ENCODE results near the gene SORT1.
"Not testable (repeated sequence)": the region's sequence is repeated elsewhere in the genome, so short reads cannot be mapped to it uniquely, and the experiment has no call there.

SORT1 gene

DNA sequence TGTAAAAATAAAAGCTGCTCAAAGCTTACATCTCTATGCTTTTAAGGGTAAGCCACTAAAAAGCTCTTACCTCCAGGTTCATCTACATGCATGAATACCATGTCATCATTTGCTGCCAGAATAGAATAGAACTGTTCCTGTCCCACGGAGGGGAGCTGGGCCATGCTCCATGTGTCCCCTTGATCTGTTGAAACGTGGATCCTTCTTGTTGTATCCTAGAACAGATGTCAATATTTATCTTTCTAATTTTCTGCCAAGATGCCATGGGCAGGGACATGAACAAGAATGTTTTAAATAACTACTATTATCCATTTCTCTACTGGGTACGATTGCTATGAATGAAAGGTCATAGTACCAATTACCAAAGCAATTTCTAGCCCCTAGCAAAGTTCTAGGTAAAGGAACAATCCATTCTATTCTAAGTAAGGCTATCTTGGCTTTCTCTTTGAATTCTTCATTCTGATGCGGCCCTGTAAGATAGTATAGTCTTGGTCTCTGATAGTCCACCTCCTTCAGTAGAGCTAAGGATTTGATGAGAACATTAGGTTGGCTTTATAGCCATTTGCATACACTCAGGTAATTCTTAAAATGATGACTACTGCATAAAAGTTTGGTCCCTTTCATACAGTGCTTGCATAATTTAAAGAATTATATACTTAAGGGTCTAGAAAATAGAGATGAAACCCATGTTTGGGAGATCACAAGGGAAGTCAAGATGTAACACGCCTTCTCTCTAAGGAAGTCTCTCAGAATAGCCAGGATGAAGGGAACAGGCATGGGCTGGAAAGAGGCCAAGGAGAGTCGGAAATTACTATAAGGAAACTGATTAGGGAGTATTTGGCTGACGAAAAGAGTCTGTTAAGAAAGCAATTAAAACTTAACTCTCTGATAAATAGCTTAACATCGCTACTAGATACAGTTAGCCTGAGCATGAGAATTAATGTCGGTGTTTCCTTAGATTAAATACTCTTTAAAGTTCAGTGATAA lies 55.5 kb downstream of the SORT1 start:
- no peak for DNase-seq (ENCODE audit: low read depth, low spot score)

DNA sequence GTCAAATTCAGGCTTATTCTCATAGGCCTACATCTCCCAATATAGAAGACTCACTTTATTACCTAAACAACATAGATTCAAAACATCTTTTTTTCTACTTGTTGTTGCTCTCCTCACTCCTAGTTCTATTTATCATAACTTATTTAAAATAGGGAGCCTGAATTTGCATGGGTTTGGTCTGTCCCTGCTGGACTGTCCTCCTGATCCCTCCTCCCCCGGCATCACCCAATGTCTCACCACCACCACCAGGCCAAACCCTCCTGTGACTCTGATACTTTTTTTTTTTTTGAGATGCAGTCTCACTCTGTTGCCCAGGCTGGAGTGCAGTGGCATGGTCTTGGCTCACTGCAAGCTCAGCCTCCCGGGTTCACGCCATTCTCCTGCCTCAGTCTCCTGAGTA lies 59.1 kb downstream of the SORT1 start:
- DNase-seq (ENCODE audit: low read depth, low spot score), result no peak

DNA sequence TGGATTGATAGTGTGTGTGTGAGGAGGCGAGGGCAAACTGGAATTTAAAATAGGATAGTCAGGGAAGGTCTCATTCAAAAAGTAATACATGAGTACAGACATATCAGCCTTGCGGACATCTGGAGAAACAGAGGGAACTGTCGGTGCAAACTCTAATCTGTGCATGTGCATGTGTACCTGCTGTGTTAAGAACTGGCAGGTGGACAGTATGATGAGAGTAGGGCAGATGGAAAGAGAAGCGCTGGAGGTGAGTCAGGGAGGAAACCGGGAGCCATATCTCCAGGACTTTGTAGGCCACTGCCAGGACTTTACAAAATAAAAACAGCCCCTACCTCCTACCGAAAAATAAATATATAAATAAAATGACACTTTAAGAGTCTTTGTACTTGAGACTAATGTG lies 59.6 kb downstream of the SORT1 start:
- DNase-seq (ENCODE audit: low read depth, low spot score), result no peak

DNA sequence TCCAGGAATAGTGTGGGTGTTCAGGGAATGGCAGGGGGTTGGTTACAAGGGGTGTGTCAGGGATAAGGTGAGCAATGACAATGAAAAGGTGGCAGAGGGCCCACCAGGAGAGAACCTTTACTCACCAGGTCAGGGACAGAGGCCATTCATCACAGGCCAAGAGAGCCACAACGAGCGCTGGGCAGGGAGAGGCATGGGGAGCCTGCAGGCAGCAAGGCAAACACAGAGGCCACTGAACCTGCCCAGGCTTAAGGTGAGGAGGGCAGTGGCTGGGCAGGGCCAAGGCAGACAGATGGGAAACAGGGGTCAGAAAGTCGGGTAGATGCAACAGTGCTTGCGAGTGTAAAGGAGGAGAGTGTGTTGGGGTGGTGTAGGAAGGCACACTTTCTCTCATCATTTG lies 62.6 kb downstream of the SORT1 start:
- DNase-seq (ENCODE audit: low read depth, low spot score), result no peak

DNA sequence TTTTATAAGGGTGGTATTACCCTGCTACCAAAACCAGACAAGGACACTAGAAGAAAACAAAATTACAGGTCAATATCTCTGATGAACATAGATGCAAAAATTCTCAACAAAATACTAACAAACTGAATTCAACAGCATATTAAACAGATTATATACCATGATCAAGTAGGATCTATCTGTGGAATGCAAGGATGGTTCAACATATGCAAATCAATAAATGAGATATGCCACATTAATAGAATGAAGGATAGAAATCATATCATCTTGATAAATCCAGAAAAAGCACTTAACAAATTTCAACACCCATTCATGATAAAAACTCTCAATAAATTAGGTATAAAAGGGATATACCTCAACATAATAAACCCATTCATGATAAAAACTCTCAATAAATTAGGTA lies 66.6 kb downstream of the SORT1 start:
- DNase-seq (ENCODE audit: low read depth, low spot score), result no peak

DNA sequence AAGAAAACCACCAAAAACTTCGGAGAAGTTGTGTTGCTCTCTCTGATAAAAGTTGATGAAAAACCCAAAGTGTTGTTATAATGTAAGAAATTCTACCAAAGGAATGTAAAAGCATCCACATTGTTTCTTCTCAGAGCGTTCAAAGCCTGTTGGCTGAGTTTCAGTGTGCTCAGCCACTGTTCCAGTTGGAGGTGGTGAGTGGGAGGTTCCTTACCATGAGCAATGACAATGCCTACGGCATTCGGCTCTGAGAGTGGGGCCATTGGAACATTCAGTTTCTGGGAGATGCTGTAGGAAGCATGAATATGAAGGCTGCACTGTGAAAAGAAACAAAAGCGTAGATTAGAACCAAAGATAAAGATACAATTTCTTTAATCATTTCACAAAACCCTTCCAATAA lies 70.4 kb downstream of the SORT1 start:
- no peak for DNase-seq (ENCODE audit: low read depth, low spot score)

DNA sequence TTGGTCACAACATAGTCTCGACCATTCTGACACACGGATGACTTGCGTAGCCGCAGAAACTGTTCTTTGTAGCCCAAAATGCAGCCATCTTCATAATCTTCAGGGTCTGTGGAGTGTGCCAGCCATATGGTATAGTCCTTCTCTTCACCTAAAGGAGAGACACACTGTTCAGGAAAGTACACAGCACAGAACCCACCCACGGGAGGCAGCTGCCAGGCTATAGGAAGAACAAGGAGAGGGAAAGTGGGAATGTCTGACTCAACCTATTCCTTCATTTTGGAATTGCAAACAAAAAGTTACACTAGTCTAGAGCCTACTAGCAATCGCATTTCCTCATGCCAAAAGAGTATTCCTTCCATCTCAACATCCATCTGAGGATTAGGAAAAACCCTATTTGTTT lies 74.7 kb downstream of the SORT1 start:
- no peak for DNase-seq (ENCODE audit: low read depth, low spot score)

DNA sequence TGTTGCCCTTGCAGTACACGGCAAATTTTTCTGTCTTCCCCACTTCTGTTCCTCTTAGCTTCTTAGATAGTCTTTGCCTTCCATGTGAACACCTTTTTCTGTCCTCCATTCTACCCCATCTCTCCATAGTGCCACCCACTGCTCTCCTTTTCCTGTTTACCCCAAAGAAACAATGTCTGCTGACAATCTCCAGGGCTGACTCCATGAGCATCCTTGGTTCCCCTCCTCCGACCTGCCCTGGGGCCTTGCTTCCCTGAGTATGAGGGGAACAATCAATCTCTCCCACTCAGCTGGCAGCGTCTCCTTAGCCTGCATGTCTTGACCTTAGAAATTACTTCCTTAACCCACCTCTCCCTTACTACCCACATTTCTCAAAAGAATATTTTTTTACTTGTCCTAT lies 78.6 kb downstream of the SORT1 start:
- DNase-seq (ENCODE audit: low read depth, low spot score), result no peak

DNA sequence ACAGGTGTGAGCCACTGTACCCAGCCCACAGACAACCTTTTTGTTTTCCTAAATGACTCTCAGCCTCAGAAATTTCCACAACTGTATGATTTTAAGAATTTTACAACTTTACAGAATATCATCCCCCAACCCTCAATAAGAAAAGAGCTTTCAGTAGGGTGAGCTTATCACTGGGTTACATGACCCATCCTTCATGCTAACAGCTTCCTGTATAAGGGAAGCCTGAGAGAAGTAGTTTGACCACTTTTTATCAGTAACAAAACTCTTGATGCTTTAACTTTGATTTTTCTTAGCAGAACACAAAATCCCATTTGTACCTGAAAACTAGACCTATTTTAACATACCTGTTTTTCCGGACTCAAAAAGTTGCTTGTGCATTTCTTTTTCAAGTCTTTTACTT lies 81.2 kb downstream of the SORT1 start:
- DNase-seq (ENCODE audit: low read depth, low spot score), result no peak

DNA sequence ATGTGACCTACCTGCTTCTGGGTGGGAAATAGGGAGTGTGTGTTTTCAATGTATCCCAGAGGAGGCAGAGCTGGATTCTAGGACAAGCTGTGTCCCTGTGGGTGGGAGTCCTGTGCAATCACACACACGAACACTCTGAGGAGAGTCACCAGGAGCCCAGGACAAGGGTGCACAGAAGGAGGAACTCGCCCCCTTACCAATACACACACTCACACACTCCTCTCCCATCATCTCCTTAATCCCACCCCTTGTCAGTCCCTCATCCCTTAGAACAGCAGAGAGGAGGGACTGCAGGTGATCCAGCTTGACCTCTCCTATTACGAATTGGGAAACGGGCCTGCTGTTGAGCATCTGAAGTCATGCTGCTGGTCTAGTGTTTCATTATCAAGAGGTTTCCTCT lies 82.4 kb downstream of the SORT1 start:
- DNase-seq (ENCODE audit: low read depth, low spot score), result no peak

DNA sequence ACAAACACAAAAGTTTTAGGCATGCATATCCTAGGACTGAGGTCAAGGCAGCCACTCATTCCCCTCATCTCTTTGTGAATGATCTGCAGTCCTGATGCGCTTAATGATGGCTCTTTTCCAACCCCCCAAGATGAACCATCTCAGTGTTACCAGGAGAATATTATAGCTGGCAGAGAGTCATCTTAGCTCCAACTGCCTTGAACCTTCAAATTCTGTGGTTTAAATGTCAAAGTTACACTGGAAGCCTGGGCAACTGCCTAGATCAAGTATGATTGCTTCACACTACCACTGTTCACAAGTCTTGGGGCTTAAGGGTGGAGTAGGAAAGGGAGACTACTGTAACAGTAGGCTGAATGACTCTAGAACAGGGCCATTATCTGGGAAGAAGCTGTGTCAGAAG lies 82.9 kb downstream of the SORT1 start:
- no peak for DNase-seq (ENCODE audit: low read depth, low spot score)

DNA sequence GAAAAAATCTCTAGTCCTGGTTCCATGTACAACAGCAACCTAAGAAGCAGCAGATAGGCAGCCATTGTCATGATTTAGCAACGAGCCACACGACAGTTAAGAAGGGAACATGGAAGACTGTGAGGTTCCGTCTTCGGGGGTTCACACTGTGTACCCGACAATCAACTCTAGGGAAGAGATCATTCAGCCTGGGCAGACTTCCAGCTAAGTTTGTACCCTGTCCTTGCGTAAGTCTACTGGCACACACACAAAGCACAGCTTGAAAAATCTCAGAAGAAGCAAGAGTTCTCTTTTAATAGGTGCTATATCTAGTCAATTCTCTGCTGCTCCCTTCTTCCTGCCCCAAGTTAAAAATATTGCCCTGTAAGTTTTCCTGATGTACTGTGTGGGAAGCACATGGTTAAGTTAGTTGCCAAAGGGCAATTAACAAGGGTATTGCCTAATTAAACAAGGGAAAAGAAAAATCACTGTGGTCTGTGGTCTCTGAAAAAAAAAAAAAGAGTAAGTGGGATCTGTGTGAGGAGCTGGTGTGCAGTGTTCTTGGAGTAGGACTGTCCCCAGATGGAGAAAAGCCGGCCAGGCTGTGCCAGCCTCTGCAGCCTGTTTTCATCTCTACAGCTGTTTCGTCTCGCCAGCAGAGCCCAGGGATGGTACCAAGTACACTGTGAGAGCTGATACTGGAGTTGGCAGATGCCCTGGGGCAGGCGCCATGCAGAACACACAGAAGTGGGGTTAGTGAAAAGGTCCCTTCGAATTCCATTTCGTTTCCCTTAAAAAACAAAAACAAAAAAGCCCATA lies 84.5 kb downstream of the SORT1 start:
- no peak for DNase-seq (ENCODE audit: low read depth, low spot score)

DNA sequence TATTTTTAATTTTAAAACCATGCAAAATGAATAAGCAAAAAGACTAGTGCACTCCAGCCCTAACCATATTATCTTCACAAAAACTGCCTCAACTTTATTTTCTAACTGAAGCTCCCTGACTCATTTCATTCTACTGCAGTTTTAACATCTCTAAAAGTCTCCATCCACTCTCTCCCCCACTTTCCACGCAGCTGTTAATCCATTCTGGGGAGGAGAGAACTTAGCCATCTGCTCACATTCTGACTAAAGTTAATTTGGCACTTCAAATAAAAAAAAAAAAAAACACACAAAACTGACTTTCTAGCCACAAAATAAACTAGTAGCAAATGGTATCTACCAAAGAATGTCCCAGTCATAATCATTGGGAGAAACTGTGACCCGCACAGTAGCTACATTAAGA lies 85.5 kb downstream of the SORT1 start:
- no peak for DNase-seq (ENCODE audit: low read depth, low spot score)

DNA sequence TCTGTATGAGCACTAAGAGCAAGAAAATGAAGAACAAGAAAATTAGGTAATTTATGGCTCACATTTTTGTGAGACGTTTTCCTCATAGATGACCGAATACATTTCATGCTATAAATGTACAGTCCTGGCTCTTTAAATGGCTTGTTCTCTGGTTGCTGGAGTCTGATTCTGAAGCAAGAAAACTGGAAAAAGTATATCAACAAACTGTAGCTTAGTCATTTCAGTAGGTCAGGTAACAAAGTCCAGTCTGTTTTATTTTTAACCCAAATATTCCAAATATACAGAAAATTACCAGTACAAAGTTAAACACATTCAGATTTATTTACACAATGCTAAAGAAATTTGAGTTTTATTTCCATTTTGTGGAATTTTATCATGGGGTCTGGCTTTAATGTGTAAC lies 88.4 kb downstream of the SORT1 start:
- DNase-seq (ENCODE audit: low read depth, low spot score), result no peak

DNA sequence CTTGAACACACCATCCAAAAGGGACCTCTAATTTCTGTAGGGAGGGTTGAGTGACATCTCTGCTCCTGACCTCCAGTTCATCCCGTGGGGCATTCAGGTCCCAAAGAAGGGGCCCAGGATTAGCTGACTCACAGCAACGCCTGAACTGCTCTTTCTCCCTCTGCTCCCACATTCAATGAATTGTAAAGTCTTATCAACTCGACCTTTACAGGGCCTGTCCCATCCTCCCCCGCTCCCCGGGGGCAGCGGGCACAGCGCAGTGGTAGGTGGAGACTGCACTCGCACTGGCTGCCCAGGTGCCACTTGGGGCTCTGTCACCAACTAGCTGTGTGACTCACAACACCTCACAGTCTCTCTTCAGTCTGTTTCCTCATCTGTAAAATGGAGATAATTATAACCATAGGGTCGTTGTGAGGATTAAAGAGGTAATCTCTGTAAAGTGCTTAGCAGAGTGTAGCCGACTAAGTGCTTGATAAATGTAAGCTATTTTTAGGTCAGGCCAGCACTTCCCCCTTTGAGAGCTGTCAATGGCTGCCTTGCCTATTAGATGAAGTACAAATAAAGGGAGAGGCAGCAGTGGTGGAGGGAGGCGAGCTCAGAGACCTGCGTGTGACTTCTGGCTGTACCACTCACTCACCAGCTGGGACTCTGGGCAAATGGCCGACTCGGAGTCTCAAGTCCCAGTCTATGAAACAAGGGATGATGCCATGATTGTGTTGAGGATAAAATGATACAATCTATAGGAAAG lies 90.3 kb downstream of the SORT1 start:
- no peak for DNase-seq (ENCODE audit: low read depth, low spot score)

DNA sequence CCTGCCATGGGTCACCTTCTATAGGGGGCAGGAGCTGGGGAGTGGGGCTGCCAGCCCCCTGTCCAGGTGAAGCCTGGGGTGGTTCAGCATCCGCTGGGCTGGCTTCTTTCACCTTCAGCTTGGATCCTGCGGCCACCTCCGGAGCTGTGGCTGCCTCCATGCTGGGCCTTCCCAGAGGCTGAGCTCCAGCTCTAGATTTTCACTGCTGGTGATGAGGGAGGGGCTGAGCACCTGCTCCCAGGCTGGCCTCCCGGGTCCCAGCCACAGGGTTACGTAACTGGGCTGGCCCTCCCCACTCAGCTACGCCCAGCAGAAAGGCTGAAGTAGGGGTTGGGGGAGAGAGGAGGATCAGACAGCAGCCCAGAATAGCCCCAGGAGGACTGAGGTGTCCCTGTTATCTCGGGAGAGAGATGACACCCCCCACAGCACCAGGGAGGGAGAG lies 90.9 kb downstream of the SORT1 start, which contains the start of gene MYBPHL:
Gene MYBPHL, minus strand, starts transcription at position 180 of the 442 bp plus-strand sequence. Its CDS starts 20 bp downstream, at position 160.
- DNase-seq (ENCODE audit: low read depth, low spot score), result no peak

DNA sequence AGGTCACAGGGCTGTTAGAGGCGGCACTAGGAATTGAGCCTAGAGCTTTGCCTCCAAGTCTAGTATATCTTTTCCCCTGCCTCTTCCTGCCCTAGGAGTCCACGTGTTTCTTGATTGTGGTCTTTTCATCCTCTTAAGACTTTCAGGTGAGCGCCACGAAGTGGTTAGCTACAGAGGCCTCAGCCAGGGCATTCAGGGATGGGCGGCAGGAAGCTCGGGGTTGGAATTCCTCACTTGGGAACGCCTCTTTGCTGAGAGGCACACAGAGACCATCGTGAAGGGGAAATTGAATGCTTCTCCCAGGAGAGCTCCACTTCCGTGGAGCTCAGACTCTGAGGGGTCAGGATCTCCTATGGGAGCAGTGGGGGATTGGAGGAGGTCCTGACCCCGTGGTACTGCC lies 91.7 kb downstream of the SORT1 start:
- DNase-seq (ENCODE audit: low read depth, low spot score), result not testable (repeated sequence)

DNA sequence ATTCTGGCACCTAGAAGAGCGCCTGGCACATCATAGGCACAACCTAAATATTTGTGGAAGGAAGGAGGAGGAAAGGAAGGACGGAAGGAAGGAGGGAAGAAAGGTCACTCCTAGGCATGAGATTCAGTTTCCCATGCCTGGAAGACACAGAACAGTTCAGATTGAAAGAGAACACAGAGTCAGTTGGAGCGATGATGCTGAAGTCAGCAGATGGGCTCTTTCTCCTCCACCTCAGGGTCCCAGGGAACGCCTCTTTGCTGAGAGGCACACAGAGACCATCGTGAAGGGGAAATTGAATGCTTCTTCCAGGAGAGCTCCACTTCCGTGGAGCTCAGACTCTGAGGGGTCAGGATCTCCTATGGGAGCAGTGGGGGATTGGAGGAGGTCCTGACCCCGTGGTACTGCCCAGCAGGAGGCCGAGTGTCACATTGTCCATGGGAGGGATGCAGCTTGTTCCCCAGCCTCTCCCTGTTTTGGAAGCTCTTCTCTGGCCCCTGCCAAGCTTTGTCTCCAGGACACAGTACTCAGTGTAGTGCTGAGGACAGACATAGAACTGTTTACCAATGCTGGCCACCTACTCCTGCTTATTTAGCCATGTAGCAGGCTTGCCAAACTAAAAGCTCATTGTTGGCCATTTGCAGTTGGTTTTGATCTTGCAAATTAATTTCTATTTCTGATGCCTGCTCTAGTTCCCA lies 93.3 kb downstream of the SORT1 start:
- no peak for DNase-seq (ENCODE audit: low read depth, low spot score)

DNA sequence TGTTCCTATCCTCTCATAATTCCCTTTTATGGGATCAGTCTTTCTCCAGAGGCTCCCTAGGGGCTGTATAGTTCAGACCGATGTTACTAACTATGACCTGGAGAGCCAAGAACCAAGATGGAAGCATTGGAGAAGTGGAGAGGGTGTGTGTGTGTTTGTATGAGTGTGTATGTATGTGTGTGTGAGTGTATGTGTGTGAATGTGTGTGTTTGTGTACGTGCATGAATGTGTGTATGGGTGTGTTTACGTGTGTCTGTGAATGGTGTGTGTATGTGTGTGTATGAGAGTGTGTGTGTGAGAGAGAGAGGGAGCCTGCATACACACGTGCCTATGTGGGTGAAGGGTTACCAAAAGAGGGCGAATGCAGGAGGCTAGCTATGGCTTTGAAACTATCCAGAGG lies 95.8 kb downstream of the SORT1 start:
- no peak for DNase-seq (ENCODE audit: low read depth, low spot score)

DNA sequence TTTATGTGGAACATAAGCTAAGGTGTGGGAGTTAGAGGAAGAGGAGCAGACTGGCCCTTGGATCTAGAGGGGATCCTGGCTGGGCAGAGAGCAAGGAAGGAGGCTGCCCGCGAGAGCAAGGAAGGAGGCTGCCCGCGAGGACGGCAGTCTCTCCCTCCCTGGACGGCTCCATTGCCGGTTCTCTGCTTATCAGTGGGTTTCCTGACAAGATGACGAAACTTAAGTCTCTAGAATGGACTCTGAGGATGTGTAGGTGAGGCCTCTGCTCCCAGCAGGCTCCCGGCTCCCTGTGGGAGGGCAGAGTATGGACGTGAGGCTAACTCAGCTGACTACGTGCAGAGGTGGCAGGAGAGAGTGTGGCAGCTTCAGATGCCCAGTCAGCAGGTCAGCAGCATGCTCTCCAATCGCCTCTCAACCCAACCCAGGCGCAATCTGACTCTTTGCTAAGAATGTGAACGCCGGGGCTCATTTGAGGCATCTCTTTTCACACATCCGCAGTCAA lies 97.0 kb downstream of the SORT1 start:
- DNase-seq (ENCODE audit: low read depth, low spot score), result no peak
